ENCODE data around the gene RIN3. TPM values are rescaled to one million over a fixed set of nuclear protein-coding genes. Genes with fewer than 3 reads are reported as not detected.

Gene RIN3
- total RNA-seq, 1 experiment from 2014 or later: 14.8 TPM

DNA sequence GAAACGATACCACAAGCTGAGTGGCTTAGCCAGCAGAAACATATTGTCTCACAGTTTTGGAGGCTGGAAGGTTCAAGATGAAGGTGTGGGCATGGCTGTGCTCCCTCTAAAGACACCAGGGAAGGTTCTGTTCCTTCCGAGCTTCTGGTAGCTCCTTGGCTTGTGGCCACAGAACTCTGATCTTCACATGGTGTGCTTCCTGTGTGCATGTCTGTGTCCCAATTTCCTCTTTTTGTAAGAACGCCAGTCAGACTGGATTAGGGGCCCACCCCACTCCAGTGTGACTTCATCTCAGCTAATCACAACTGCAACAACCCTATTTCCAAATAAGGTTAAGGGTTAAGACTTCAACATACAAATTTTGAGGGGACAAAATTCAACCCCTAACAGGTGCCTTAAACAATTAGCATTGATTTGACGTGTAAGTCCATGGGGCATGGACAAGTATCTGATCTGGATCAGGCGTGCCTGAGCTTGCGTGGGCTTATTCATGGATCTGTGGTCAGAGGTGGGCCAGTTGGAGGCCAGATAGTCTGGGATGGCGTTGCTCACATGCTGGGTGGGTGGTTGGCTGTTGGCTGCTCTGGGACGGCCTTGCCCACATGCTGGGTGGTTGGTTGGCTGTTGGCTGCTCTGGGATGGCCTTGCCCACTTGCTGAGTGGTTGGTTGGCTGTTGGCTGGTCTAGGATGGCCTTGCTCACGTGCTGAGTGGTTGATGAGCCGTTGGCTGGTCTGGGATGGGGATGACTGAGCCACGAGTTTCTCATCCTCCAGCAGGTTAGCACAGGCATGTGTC lies 146.4 kb downstream of the RIN3 start:
- H3K27me3 ChIP-seq (ENCODE audit: insufficient read depth, low read depth): no peaks in the 10 kb centered on the region
- no peaks in the 10 kb centered on the region for H3K36me3 ChIP-seq (ENCODE audit: low read depth)
- H3K79me2 ChIP-seq (ENCODE audit: low read depth): no peaks in the 10 kb centered on the region
- H3F3A ChIP-seq (ENCODE audit: insufficient read depth, low read depth): peaks cover 4% of the 10 kb centered on the region; the same call in 1 of the 2 replicates
- H3K4me3 ChIP-seq: no peak overlapping the region
- H3K9me2 ChIP-seq (ENCODE audit: insufficient read depth): no peaks in the 10 kb centered on the region
- H3K27ac ChIP-seq: no peak overlapping the region
- ChIA-PET CTCF (no interaction called here), POLR2A (ENCODE audit: unreplicated experiment) (no interaction called here)
- no peak for DNase-seq
- H3K4me1 ChIP-seq (replicated peaks; ENCODE audit: insufficient read depth): no peaks in the 10 kb centered on the region
- H3K9me3 ChIP-seq (ENCODE audit: insufficient read depth, low read depth): no peaks in the 10 kb centered on the region
- H2AFZ ChIP-seq: no peak overlapping the region
- no peak overlapping the region for H3K4me2 ChIP-seq
- TF ChIP-seq EZH2 (IDR thresholded peaks at IDR 0.05; ENCODE audit: low read depth): no peak
- TF ChIP-seq, protein P1, sequence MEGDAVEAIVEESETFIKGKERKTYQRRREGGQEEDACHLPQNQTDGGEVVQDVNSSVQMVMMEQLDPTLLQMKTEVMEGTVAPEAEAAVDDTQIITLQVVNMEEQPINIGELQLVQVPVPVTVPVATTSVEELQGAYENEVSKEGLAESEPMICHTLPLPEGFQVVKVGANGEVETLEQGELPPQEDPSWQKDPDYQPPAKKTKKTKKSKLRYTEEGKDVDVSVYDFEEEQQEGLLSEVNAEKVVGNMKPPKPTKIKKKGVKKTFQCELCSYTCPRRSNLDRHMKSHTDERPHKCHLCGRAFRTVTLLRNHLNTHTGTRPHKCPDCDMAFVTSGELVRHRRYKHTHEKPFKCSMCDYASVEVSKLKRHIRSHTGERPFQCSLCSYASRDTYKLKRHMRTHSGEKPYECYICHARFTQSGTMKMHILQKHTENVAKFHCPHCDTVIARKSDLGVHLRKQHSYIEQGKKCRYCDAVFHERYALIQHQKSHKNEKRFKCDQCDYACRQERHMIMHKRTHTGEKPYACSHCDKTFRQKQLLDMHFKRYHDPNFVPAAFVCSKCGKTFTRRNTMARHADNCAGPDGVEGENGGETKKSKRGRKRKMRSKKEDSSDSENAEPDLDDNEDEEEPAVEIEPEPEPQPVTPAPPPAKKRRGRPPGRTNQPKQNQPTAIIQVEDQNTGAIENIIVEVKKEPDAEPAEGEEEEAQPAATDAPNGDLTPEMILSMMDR (conservative IDR thresholded peaks at IDR 0.05): no peak
- H4K20me1 ChIP-seq (ENCODE audit: insufficient read depth): no peaks in the 10 kb centered on the region
- no TSS peak for BruUV-seq (replicated peaks)
- intact Hi-C loops (cut with micrococcal nuclease; ENCODE audit: unreplicated experiment): no loop called here

DNA sequence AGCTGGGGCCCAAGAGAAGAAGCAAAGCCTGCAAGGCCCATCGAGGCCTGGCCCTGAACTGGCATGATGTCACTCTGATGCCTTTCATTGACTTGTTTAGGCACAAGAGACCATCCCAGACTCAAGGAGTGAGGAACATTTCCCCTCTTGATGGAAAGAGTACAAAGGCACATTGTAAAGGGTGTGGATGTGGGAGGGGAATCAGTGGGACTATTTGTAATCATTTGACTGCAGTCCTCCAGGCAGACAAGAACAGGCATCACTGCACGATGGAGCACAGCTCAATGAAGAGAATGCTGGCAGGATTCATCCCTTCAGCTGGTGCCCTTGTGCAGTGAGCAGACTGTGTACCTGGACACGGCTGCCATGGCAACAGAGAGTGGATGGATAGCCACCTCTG lies 147.0 kb downstream of the RIN3 start:
- POLR2A ChIA-PET (ENCODE audit: unreplicated experiment): no interaction called here

DNA sequence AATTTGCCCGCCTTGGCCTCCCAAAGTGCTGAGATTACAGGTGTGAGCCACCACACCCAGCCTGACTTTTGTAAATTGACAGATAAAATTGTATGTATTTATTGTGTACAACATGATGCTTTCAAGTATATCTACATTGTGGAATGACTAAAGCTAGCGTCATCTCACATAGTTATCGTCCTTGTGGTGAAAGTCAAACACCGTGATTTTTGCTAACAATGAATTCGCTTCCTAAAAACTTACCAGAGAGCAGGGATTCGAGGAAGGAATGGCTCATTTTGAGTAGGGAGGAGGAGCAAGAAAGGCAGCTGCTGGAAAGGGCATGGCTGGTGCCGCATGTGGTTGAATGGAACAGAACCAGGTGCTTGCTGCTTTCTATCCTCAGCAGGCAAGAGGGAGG lies 149.5 kb downstream of the RIN3 start:
- Histone ChIP-seq H3K4me2 (no peak overlapping the region), H3K27ac (no peak overlapping the region), H3K27me3 (ENCODE audit: insufficient read depth, low read depth) (no peaks in the 10 kb centered on the region), H3K36me3 (ENCODE audit: low read depth) (no peaks in the 10 kb centered on the region; the same call in 1 of the 2 replicates), H3K79me2 (ENCODE audit: low read depth) (no peaks in the 10 kb centered on the region), H3K9me3 (ENCODE audit: insufficient read depth, low read depth) (no peaks in the 10 kb centered on the region), H3K4me1 (replicated peaks; ENCODE audit: insufficient read depth) (no peaks in the 10 kb centered on the region), H3K9me2 (ENCODE audit: insufficient read depth) (no peaks in the 10 kb centered on the region), H2AFZ (no peak overlapping the region), H3F3A (ENCODE audit: insufficient read depth, low read depth) (peaks cover 4% of the 10 kb centered on the region; the same call in 1 of the 2 replicates), H4K20me1 (ENCODE audit: insufficient read depth) (no peaks in the 10 kb centered on the region), H3K4me3 (no peak overlapping the region)
- intact Hi-C loops (cut with micrococcal nuclease; ENCODE audit: unreplicated experiment): no loop called here
- no peak for TF ChIP-seq EZH2 (IDR thresholded peaks at IDR 0.05; ENCODE audit: low read depth)
- TF ChIP-seq, protein P1 (conservative IDR thresholded peaks at IDR 0.05): no peak
- DNase-seq: no peak
- ChIA-PET POLR2A (ENCODE audit: unreplicated experiment) (no interaction called here), CTCF (no interaction called here)
- no TSS peak for BruUV-seq (replicated peaks)

More for the DNA sequence above, 147.0 kb downstream of the RIN3 start:
- no peak for DNase-seq
- H3K4me1 ChIP-seq (replicated peaks; ENCODE audit: insufficient read depth): no peaks in the 10 kb centered on the region
- CTCF ChIA-PET: no interaction called here
- H3K9me3 ChIP-seq (ENCODE audit: insufficient read depth, low read depth): no peaks in the 10 kb centered on the region
- intact Hi-C loops (cut with micrococcal nuclease; ENCODE audit: unreplicated experiment): no loop called here
- H3K27me3 ChIP-seq (ENCODE audit: insufficient read depth, low read depth): no peaks in the 10 kb centered on the region
- no TSS peak for BruUV-seq (replicated peaks)
- H3K36me3 ChIP-seq (ENCODE audit: low read depth): no peaks in the 10 kb centered on the region
- TF ChIP-seq EZH2 (IDR thresholded peaks at IDR 0.05; ENCODE audit: low read depth): no peak
- TF ChIP-seq, protein P1 (conservative IDR thresholded peaks at IDR 0.05): no peak
- H3K27ac ChIP-seq: no peak overlapping the region
- H3K4me2 ChIP-seq: no peak overlapping the region
- H2AFZ ChIP-seq: no peak overlapping the region
- peaks cover 4% of the 10 kb centered on the region; the same call in 1 of the 2 replicates for H3F3A ChIP-seq (ENCODE audit: insufficient read depth, low read depth)
- H3K9me2 ChIP-seq (ENCODE audit: insufficient read depth): no peaks in the 10 kb centered on the region
- no peaks in the 10 kb centered on the region for H3K79me2 ChIP-seq (ENCODE audit: low read depth)
- H3K4me3 ChIP-seq: no peak overlapping the region
- H4K20me1 ChIP-seq (ENCODE audit: insufficient read depth): no peaks in the 10 kb centered on the region
